PFSK-1 (cell line): ENCODE results near the gene TTC6.

Source experiments
- FOXP2 ChIP-seq: optimal IDR thresholded peaks from 2 replicates; pipeline ENCODE3; 2011; ENCODE audit warnings: borderline replicate concordance, control low read depth, inconsistent platforms; ENCODE audit not compliant: insufficient read depth; ENCODE audit errors: extremely low read length, extremely low read depth
- POLR2AphosphoS5 ChIP-seq: IDR thresholded peaks from 2 replicates; pipeline ENCODE4 v1.6.1; 2012; ENCODE audit warnings: low read depth, mild to moderate bottlenecking, control low read depth, low read length, moderate library complexity
- SIN3A ChIP-seq: IDR thresholded peaks from 2 replicates; pipeline ENCODE4 v1.6.1; 2012; ENCODE audit warnings: mild to moderate bottlenecking, low read length, moderate library complexity, borderline replicate concordance; ENCODE audit not compliant: insufficient read depth
- TAF1 ChIP-seq: IDR thresholded peaks from 2 replicates; pipeline ENCODE4 v1.6.1; 2012; ENCODE audit warnings: low read length, control low read depth, borderline replicate concordance; ENCODE audit not compliant: insufficient read depth
- TF ChIP-seq, protein P1 (sequence below), 2 experiments: IDR thresholded peaks; 2 replicates each; pipeline versions ENCODE4 v1.6.1 to v1.8.0; 2011 to 2012; ENCODE audit warnings: low read depth in 2 of 2, low read length in 2 of 2, control low read depth in 1 of 2, inconsistent platforms in 1 of 2, mild to moderate bottlenecking in 1 of 2, moderate library complexity in 1 of 2; ENCODE audit not compliant: insufficient read depth in 1 of 2

The TTC6 gene

DNA sequence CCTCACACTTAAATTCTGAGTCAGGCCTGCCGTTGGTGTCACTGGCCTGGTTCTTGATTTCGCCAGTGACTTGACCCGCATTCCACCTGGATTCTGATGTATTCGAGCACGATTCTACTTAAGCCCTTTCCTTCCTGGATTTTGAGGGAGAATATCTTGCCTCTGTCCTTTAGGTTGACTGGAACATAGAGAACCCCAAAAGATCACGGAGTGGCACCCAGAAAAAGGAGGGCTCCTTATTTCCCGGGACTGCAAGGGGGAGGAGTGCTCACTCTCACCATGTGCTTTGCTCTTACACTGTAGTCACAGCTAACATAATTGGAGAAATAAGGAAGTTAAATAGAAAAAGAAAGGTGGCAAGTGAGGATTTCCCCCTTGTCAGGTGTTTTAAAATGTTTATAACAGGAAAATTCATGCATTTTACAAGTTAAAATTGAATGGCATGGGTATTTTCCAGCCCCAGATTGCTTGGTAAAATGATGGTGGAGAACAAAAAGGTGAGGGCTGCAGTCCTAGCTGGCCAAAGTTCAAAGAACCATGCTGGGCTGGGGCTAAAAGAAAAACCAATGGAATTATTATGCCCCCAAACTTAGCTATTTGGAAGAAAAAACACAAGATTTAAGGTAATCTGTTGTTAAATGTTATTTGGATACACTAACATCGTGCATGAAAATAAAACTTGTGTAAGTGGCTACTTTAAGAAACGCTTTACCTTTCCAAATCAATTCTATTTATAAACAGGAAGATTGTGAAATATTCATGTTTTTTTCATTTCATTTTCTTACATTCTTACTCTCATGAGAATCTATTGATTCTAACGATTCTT, 9.2 kb upstream of the TTC6 start:
- TF ChIP-seq FOXP2 (no peak), TAF1 (no peak)

DNA sequence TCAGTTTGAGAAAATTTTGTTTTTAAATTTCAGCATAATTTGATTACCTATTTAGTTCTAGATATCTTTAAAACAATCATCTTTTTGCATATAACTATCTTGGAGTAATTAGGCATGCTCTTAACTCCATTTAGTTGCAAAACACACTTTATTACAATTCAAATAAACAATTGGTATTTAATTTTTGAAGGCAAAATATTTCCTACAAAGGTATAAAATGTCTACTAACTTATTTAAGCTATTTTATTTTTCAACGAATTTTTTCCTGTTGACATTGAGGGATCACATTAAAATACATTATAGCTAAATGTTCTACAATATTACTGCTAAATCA, 8.7 kb upstream of the TTC6 start:
- TF ChIP-seq FOXP2 (no peak), SIN3A (no peak), POLR2AphosphoS5 (no peak), TAF1 (no peak)
- TF ChIP-seq, protein P1, sequence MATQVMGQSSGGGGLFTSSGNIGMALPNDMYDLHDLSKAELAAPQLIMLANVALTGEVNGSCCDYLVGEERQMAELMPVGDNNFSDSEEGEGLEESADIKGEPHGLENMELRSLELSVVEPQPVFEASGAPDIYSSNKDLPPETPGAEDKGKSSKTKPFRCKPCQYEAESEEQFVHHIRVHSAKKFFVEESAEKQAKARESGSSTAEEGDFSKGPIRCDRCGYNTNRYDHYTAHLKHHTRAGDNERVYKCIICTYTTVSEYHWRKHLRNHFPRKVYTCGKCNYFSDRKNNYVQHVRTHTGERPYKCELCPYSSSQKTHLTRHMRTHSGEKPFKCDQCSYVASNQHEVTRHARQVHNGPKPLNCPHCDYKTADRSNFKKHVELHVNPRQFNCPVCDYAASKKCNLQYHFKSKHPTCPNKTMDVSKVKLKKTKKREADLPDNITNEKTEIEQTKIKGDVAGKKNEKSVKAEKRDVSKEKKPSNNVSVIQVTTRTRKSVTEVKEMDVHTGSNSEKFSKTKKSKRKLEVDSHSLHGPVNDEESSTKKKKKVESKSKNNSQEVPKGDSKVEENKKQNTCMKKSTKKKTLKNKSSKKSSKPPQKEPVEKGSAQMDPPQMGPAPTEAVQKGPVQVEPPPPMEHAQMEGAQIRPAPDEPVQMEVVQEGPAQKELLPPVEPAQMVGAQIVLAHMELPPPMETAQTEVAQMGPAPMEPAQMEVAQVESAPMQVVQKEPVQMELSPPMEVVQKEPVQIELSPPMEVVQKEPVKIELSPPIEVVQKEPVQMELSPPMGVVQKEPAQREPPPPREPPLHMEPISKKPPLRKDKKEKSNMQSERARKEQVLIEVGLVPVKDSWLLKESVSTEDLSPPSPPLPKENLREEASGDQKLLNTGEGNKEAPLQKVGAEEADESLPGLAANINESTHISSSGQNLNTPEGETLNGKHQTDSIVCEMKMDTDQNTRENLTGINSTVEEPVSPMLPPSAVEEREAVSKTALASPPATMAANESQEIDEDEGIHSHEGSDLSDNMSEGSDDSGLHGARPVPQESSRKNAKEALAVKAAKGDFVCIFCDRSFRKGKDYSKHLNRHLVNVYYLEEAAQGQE (IDR thresholded peaks at IDR 0.05; ENCODE audit: insufficient read depth in 1 of 2, low read depth in 2 of 2, low read length in 2 of 2), result no peak

DNA sequence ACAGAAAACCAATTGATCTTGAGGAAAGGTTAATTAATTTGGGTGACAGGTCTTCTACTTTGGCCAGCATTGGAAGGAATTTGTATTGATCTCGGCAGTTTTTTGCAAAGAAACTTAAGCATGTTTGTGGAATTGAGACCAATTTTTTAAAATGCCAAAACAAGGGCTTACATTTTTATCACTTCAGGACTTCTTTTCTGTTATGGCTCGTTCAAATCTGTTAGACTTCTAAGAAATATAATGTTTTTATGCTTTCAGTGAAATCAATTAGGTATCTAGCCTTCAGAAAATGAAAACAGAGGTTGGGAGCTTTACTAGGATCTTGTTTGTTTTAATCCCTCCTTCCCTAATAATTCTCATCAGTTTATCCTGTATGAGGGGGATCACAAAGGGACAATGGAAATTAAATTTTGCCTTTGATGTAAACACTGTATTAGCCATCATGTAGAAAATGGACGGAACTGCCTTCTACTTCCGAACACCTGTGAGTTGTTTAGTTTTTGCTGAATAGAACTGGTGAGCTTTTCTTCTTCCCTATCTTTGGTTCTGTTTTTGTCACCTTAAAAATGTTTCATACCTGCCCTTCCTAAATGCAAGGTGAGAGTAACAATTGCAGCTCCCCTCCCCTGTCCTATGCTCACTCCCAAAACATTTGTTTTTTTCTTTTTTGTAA, 8.2 kb upstream of the TTC6 start:
- TF ChIP-seq POLR2AphosphoS5, result no peak
- no peak for TF ChIP-seq TAF1
- TF ChIP-seq FOXP2, result no peak
- no peak for TF ChIP-seq SIN3A
- TF ChIP-seq, protein P1 (IDR thresholded peaks at IDR 0.05; ENCODE audit: insufficient read depth in 1 of 2, low read depth in 2 of 2, low read length in 2 of 2), result no peak

DNA sequence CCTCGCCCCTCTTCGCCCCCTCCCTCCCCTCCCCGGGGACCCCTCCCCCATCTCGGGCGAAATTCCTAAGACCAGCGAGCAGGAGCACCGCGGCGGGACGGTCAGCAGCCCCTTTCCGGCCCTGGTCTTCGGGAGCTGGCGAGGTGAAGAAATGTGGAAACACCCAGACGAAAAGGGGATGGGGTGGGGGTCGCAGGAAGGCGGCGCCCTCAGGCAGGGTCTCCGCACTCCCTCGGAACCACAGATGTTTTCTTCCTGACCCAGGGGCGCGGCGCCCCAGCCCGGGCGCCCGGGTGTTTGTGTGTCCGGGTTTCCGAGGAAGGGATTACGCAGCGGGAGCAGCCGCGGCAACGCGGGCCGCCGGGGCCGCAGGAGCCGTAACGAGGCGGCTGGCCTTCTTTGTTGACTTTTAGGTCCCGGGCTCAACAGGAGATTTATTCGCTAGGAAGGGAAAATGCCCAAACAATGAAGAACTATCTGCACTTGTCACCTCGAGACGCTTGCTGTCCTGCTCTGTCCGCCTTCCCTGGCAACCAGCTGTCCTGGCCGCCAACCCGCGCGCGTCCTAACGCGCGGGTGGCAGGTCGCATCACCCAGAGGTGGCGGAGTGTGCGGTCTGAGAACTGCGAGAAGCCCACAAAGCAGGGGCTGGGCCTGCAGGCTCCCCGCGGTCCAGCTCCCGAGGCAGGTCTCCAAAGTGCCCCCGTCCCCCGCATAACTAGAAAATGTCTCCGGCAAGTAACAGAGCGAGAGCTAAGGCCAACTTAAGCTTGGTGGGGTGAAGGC, 7.4 kb upstream of the TTC6 start:
- TF ChIP-seq, protein P1 (IDR thresholded peaks at IDR 0.05; ENCODE audit: insufficient read depth in 1 of 2, low read depth in 2 of 2, low read length in 2 of 2), result no peak
- no peak for TF ChIP-seq FOXP2
- TF ChIP-seq TAF1, result no peak
- no peak for TF ChIP-seq SIN3A
- TF ChIP-seq POLR2AphosphoS5, result no peak

DNA sequence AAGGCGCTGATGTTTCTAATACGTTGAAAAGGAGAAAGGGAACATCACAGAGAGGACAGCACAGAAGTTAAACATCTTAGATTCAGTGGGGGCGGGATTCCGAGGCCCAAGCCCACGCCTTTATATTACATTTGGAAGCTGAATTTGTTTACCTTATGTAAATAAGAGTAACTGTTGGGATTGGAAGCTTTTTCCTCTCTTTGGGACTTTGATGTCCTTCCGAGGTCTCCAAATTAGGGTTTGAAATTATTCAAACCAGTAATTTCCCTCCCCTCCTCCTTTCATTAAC, 6.8 kb upstream of the TTC6 start:
- TF ChIP-seq TAF1 (no peak), FOXP2 (no peak), POLR2AphosphoS5 (no peak), SIN3A (no peak)
- TF ChIP-seq, protein P1 (IDR thresholded peaks at IDR 0.05; ENCODE audit: insufficient read depth in 1 of 2, low read depth in 2 of 2, low read length in 2 of 2), result no peak
